Esophagus squamous epithelium (tissue), 5 donors: ENCODE measurements around the gene HTR1D. TPM values are rescaled to one million over a fixed set of nuclear protein-coding genes. Genes with fewer than 3 reads are reported as not detected.

Experiments used
- DNase-seq: peaks from one replicate; lab custom pipeline; 2025; lab: John Stamatoyannopoulos, UW
- H3K27ac ChIP-seq, 4 donors: fragments of 200-600 bp; sonication (generic); one replicate each; pipeline ENCODE4 v1.5.1; 2016 to 2019; ENCODE audit warnings: mild to moderate bottlenecking in 1 of 4
- H3K27me3 ChIP-seq, 4 donors: fragments of 200-600 bp; sonication (generic); 1 replicate in 3 of 4; 2 replicates in 1 of 4; pipeline versions ENCODE4 v1.5.1 to v1.6.0; 2017 to 2021; ENCODE audit warnings: antibody characterized with exemption in 1 of 4
- H3K36me3 ChIP-seq, 3 donors: fragments of 200-600 bp; sonication (generic); one replicate each; pipeline ENCODE4 v1.5.1; 2016 to 2019
- H3K4me1 ChIP-seq, 3 donors: fragments of 200-600 bp; sonication (generic); one replicate each; pipeline ENCODE4 v1.5.1; 2017 to 2019
- H3K4me3 ChIP-seq, 4 donors: fragments of 200-600 bp; sonication (generic); 1 replicate in 3 of 4; 2 replicates in 1 of 4; pipeline ENCODE4 v1.5.1; 2016 to 2019; ENCODE audit warnings: mild to moderate bottlenecking in 2 of 4, moderate library complexity in 1 of 4
- H3K9me3 ChIP-seq, 3 donors: fragments of 200-600 bp; sonication (generic); one replicate each; pipeline ENCODE4 v1.5.1; 2016 to 2019
- POLR2A ChIP-seq, 4 donors: fragments of 450-650 bp; IDR thresholded peaks; one replicate each; pipeline ENCODE4 v1.6.1; 2017; ENCODE audit warnings: antibody characterized with exemption in 4 of 4, mild to moderate bottlenecking in 4 of 4, moderate library complexity in 3 of 4
- WGBS, 2 donors: methylation state at CpG; one replicate each; pipeline ENCODE4 v1.1.5; 2018; 5-methylcytosine and 5-hydroxymethylcytosine counted together
- intact Hi-C: fragments of 100-400 bp; cut with DNase I; formaldehyde crosslinking; loops from one replicate; pipeline ENCODE4 v1.15.0; 2022
- total RNA-seq, 4 donors: library from RNA; depleted of rRNA; stranded (reverse); fragments of >200 nt; gene quantifications; one replicate each; pipeline ENCODE4 v1.1.0, GENCODE V29; 2016
- TF ChIP-seq, protein P1 (sequence below), 6 experiments: fragments of 450-650 bp in 4 of 6; fragments of 200-600 bp in 2 of 6; sonication (generic) in 2 of 6; IDR thresholded peaks; one replicate each; pipeline ENCODE4 v1.5.1; 2016 to 2019; ENCODE audit warnings: antibody characterized with exemption in 6 of 6, mild to moderate bottlenecking in 4 of 6, moderate library complexity in 4 of 6
- donor health status: DM: yes; HTN: yes; CAD: no.

Gene HTR1D
- total RNA-seq, 4 donors from 2014 or later, result not detected

DNA sequence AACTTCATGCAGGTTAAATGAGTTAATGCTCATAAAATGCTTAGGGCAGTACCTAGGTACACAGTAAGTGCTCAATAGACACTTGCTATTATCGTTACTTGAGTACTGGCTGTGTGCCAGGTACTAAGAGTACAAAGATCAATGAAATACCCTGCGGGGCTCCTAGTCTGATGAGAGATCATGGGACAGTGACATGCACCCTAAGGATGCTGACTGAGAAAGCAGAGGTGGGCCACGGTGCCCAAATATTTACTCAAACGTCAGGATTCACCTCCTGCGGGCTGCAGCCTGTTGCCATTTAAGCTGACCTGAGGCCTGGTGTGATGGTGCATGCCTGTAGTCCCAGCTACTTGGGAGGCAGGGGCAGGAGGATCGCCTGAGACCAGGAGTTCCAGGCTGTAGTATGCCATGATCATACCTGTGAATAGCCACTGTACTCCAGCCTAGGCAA is 28.8 kb downstream of the HTR1D start:
- intact Hi-C loops, result loop anchor here (5.0 to 10.0 kb wide), 2 partner anchors 91 to 214 kb away; partner anchors contain the start of gene LACTBL1
- H3K27me3 ChIP-seq, result no peaks in the 10 kb centered on the region
- peaks cover 4 to 8% (median 6%) of the 10 kb centered on the region in 3 donors for H3K4me1 ChIP-seq
- no peak overlapping the region for H3K4me3 ChIP-seq
- no peaks in the 10 kb centered on the region for H3K36me3 ChIP-seq
- H3K27ac ChIP-seq, result no peak overlapping the region
- no peak for DNase-seq
- H3K9me3 ChIP-seq, result no peaks in the 10 kb centered on the region
- TF ChIP-seq, protein P1, sequence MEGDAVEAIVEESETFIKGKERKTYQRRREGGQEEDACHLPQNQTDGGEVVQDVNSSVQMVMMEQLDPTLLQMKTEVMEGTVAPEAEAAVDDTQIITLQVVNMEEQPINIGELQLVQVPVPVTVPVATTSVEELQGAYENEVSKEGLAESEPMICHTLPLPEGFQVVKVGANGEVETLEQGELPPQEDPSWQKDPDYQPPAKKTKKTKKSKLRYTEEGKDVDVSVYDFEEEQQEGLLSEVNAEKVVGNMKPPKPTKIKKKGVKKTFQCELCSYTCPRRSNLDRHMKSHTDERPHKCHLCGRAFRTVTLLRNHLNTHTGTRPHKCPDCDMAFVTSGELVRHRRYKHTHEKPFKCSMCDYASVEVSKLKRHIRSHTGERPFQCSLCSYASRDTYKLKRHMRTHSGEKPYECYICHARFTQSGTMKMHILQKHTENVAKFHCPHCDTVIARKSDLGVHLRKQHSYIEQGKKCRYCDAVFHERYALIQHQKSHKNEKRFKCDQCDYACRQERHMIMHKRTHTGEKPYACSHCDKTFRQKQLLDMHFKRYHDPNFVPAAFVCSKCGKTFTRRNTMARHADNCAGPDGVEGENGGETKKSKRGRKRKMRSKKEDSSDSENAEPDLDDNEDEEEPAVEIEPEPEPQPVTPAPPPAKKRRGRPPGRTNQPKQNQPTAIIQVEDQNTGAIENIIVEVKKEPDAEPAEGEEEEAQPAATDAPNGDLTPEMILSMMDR (IDR thresholded peaks at IDR 0.05), result no peak
- no peak for TF ChIP-seq POLR2A (IDR thresholded peaks at IDR 0.05)
- 46 to 51% methylated on average over 5 to 6 of the region's 6 CpGs for WGBS, 2 donors

DNA sequence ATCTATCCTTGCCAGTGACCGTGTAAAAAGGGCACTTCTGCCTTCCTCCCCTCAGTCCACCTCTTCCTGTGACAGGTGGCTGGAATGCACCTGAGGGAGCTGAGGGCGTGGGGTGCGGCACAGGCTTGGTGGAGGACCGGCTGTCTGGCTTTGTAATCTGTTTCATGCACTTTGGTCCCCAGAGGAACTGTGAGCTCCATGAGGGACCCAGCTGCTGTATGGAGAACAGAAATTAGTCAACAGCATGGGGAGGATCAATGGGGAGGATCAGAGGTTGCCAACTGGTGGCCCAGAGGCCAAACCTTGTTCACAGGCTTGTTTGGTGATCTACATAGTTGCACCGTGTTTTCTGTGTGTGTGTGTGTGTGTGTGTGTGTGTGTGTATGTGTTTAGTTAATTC is 29.7 kb downstream of the HTR1D start:
- Histone ChIP-seq H3K27ac (no peak overlapping the region), H3K4me1 (peaks cover 4 to 8% (median 6%) of the 10 kb centered on the region in 3 donors), H3K9me3 (no peaks in the 10 kb centered on the region), H3K4me3 (no peak overlapping the region), H3K36me3 (no peaks in the 10 kb centered on the region), H3K27me3 (no peaks in the 10 kb centered on the region)
- no peak for TF ChIP-seq POLR2A (IDR thresholded peaks at IDR 0.05)
- TF ChIP-seq, protein P1 (IDR thresholded peaks at IDR 0.05), result no peak
- intact Hi-C loops, result loop anchor here (5.0 to 10.0 kb wide), 2 partner anchors 90 to 213 kb away; partner anchors contain the start of gene LACTBL1
- DNase-seq, result no peak
- 60 to 69% methylated on average over 4 to 5 of the region's 5 CpGs for WGBS, 2 donors

DNA sequence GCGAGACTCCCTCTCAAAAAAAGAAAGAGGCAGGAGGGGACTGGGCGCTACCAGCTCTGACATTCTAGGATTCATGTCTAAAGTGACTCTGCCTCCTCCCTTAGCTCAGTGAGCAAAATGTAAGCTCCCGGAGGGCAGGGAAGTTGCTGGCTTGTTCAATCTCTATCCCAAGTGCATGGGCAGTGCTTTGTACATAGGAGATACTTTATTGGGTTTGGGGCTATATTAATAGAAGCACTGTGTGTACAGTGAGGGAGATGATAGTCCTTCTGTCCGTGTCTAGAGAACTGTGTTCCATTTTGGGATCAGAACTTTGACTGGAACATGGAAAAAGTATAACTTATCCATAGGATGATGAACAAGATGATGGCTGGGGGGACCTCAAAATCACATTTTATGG is 31.9 kb downstream of the HTR1D start:
- no peak overlapping the region for H3K4me3 ChIP-seq
- intact Hi-C loops, result loop anchor here (5.0 to 10.0 kb wide), 2 partner anchors 88 to 211 kb away; partner anchors contain the start of gene LACTBL1

DNA sequence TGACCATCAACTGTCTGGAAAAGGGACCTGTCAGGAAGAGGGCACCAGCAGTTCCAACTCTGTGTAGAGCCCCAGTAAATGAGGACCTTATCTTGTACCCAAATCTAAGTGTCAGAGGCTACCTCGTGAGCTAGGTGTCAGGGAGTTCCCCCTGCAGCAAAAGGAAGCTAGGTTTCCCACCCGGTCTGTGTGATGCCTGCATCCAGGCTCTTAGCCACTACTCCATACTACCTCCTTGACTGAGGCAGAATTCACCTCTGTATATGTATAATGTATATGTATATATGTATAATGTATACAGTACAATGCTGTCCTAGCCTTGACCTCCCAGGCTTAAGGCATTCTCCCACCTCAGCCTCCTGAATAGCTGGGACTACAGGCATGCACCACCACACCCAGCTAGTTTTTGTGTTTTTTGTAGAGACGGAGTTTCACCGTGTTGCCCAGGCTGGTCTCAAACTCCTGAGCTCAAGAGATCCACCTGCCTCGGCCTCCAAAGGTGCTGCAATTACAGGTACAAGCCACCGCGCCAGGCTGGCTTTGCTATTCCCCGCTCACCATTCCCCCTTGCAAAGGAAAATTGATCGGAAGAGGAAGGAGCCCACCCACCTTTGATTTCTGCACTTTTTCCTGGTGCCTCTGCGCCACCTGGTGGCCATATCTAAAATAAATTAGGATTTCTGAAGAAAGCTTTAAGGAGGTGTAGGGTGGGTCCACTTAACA is 32.9 kb downstream of the HTR1D start:
- WGBS, 2 donors, result 12% methylated on average over 8 to 10 of the region's 10 CpGs
- intact Hi-C loops, result loop anchor here (10.0 kb wide), 1 partner anchor 210 kb away; the partner anchor contains the start of gene LACTBL1
- Histone ChIP-seq H3K27me3 (no peaks in the 10 kb centered on the region), H3K9me3 (no peaks in the 10 kb centered on the region), H3K27ac (no peak overlapping the region), H3K4me1 (peaks cover 4 to 8% (median 6%) of the 10 kb centered on the region in 3 donors), H3K36me3 (no peaks in the 10 kb centered on the region), H3K4me3 (peak overlapping the region in 3 of 4 donors; percentile 20 to 58 (median 34))
- no peak for DNase-seq
- TF ChIP-seq POLR2A (IDR thresholded peaks at IDR 0.05), result no peak
- TF ChIP-seq, protein P1 (IDR thresholded peaks at IDR 0.05), result peak; percentile 55 to 93 (median 89)

More for the DNA sequence above, 31.9 kb downstream of the HTR1D start:
- Histone ChIP-seq H3K9me3 (no peaks in the 10 kb centered on the region), H3K27ac (no peak overlapping the region), H3K4me1 (peaks cover 4 to 8% (median 6%) of the 10 kb centered on the region in 3 donors), H3K27me3 (no peaks in the 10 kb centered on the region), H3K36me3 (no peaks in the 10 kb centered on the region)
- TF ChIP-seq, protein P1 (IDR thresholded peaks at IDR 0.05), result no peak
- no peak for TF ChIP-seq POLR2A (IDR thresholded peaks at IDR 0.05)
- 70 to 79% methylated on average over 2 to 4 of the region's 4 CpGs for WGBS, 2 donors
- DNase-seq, result no peak

DNA sequence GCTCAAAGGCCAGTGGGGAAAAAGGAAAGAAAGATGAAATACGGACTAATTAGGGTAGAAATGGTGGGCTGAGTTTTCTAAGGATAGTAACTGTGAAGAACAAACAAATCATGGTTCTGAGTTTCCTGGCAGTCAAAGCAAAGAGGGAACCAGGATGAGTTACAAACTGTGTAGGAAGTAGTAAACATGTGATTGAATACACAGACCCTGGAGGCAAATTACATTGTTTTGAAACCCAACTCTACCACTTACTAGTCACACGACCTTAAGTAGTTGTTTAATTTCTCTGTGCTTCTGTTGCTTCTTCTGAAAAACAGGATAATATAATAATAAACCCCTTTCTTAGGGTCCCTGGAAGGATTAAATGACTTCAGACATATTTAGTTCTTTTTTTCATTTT is 37.4 kb downstream of the HTR1D start:
- no peaks in the 10 kb centered on the region for H3K27me3 ChIP-seq
- DNase-seq, result no peak
- no peak overlapping the region for H3K27ac ChIP-seq
- intact Hi-C loops, result loop anchor here (10.0 kb wide), 1 partner anchor 205 kb away; the partner anchor contains the start of gene LACTBL1
- peaks cover 4 to 31% (median 10%) of the 10 kb centered on the region in 3 donors for H3K4me1 ChIP-seq
- 64 to 69% methylated on average over 2 of the region's 2 CpGs for WGBS, 2 donors
- no peaks in the 10 kb centered on the region for H3K9me3 ChIP-seq
- no peaks in the 10 kb centered on the region for H3K36me3 ChIP-seq
- H3K4me3 ChIP-seq, result no peak overlapping the region
- TF ChIP-seq, protein P1 (IDR thresholded peaks at IDR 0.05), result no peak
- TF ChIP-seq POLR2A (IDR thresholded peaks at IDR 0.05), result no peak
